GM21515 (cell line): ENCODE measurements around the gene SPINT1.
A peak's percentile ranks its signal among the peaks of the same experiment; 100 is the strongest.
"Not testable (repeated sequence)": the region's sequence is repeated elsewhere in the genome, so short reads cannot be mapped to it uniquely, and the experiment has no call there.

ENCODE experiments used
- ATAC-seq: cut with Tn5 transposase; IDR thresholded peaks from one replicate; pipeline ENCODE4 v1.9.1; 2021; ENCODE audit not compliant: unreplicated experiment

SPINT1 gene

DNA sequence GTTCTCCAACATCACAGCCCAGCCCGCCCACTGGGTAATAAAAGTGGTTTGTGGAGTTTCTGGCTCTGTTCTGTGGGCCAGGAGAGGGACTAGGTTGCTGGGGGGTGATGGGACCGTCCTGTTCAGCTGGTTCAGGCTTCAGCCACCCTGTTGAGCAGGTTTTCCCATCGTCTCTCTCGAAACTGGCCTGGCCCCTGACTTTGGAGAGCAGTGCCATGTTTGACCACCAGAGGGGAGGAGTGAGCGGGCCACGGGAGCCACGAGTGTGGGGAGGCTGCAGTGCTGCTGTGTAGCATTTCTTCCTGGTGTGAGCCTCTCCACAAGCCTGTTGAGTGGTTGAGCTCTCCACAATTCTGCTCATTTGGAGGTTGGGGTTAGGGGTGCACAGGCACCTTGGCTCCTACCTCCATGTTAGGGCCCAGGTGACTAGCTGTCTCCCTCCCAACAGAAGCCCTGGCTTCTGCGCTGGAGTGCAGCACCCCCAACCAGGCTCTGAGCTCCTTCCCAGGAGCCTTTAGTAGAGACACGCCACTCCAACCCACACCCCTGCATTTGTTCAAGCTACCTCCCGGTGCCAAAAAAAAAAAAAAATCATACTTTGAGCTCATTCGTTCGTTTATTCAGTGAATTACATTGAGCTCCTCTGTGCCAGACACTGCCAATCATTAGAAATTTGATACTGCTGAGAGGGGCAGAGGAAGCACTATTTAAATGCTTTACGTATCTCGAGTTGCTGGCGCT lies 13.9 kb downstream of the SPINT1 start:
- no peak for ATAC-seq

DNA sequence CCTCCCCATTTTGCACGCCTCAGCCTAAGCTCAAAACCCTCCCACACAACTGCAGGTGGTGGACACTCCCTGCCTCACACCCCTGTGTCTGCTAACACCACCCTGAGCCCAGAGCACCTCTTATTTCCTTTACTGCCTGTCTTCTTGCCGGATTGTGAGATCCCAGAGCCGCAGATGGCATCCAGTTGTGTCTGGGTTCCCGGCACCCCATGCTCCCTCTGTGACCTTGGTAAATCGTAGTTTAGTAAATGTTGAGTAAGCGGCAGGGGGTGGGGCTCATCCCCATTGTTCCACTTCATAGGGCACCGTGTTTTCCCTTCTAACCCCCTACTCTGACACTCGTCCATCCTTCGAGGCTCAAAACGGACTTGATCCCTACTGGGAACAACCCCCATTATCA lies 14.9 kb downstream of the SPINT1 start:
- no peak for ATAC-seq

DNA sequence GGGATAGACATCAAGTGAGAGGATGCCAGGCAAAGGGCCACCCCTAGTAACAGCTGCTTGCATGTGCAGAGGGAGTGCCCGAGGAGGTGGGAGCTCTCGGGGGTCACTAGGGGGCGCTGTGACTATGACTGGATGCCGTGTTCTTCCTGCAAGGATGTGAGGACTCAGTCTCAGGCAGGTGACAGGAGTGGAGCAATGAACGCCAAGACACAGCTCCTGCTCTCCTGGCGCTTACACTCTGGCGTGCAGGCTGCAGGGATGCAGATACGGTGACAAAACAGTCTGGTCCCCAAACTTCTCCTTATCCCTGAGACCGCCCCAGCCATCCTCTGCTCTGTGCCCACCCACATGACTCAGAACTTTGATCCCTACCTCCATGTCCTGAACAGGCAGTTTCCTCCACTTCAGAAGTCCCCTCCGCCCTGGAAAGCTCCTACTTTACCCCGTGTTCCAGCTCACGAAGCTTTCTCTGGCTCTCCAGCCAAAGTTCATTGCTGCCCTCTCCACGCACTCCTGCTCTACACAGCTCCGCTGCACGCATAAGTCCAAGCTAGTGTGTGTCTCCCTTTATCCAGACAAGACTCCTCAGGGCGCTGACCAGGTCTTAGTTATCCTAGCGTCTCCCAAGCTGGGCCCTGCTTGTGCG lies 15.5 kb downstream of the SPINT1 start:
- no peak for ATAC-seq

DNA sequence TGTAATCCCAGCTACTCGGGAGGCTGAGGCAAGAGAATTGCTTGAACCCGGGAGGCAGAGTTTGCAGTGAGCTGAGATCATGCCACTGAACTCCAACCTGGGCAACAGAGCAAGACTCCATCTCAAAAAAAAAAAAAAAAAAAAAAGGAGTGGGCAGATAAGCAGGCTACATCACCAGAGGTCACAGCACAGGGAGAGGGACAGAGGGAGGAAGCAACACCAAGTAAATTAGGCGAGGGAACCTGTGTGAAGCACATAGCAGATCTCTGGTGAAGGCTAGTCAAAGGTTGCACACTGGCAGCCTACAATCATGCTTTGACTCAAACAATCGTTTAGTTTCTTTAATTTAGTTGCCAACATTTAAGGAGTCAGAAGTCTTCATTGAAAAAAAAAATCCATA lies 17.3 kb downstream of the SPINT1 start:
- ATAC-seq, result not testable (repeated sequence)

DNA sequence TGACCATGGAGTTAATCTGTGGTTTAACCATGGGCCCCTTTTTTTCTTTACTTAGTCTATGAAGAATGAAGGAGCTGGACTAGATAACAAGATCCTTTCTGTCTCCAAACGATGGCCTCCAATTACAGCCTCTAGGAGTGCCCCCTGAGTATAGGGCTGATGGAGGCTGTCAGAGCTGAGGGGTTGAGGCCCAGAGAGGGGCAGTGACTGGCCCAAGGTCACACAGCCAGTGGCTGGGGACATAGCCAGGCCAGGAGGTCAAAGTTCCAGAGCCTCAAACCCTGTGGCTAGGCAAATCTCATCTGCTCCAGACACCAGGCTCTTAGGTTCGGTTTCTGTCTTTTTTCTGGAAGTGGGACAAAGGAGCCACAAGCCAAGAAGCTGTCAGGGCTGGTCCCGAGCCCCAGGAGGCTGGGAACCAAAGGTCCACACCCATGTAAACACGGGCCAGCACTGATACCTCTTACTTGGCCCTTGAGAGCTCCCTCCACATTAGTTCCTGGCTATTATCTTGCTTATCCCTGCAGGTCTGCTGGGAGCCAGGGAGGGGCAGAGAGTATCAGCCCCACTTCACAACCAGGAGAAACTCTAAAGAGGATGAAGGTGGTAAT lies 19.9 kb downstream of the SPINT1 start:
- no peak for ATAC-seq

DNA sequence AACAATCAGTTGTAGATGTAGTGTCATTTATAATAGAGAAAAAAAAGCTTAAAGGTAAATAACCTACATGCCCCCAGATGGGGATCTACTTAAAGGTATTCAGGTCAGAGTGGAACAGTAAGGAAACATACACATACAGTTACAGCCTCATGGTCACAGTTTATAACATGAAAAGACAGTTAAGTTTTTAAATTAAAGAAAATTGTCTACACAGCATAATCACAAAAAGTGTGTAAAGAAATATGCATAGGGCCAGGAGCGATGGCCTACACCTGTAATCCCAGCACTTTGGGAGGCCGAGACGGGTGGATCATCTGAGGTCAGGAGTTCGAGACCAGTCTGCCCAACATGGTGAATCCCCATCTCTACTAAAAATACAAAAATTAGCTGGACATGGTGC lies 23.4 kb downstream of the SPINT1 start:
- ATAC-seq, result no peak

DNA sequence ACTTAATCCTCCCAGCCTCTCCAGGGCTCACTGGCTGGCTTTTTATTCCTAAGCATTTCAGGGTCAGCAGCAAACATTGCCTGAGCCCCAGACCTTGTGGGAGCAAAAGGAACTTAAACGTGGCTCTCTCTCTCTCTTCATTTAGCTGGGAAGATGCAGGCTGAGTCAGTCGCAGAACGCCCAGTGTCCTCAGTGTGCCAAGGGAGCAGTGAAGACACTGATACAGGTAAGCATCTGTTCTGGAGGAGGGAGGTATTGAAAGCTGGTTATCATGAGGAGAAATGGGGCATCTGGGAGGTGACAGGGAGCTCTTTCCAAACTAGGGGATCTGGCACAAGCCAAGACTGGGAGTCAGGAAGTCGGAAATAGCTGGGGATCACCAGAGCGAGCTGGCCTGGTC lies 25.8 kb downstream of the SPINT1 start:
- no peak for ATAC-seq

DNA sequence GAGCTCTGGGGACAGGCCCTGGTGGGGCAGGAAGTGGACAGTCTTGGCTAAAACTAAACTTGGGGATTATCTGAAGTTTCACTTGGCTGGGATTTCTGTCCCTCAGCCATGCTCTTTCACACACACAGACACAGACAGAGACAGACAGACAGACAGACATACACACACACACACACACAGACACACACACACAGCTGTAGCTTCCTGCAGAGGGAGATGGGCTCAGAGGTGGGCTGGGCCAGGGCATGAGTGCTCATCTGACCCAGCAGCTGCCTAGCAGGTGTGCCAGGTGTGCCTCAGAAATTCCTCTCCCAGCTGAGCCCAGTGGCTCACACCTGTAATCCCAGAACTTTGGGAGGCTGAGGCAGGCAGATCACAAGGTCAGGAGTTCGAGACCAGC lies 26.9 kb downstream of the SPINT1 start:
- no peak for ATAC-seq

DNA sequence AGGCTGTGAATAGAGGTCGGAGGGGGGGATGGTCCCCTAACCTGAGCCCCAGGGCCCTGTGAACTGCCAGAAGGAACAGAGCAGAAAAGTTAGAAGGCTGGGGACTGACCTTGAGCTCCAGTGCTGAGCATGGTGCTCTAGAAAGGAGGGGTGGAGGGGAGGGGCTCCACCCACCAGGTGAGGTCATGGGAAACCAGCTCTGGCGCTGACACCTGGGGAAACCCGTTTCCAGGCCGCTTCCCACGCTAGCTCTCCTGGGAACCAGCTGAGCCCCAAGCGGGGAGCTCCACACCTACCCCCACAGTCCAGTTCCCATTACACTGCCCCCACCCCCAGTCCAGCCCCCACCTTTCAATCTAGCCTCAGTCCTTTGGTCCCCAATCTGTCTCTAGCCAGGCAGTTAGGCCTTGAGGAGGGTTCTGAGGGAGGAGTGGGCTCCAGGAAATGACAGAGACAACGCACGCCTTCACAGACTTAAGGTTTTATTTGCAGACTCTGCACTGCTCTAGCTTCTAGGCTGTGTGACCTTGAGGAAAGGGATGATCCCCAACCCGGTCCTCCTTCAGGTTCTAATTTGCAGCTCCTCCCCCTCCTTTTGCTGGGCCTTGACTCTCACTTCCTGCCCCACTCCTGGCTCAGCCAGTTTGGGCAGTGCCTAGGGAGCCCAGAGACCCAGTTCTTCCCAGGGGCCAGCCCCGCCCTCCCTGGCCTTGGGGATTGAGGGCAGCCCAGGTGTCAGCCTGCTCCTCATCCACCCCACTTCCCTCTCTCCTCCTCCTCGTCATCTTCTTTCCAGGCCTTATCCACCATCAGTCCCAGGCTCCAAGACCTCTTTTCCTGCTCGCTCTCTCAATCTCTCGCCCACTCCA lies 28.1 kb downstream of the SPINT1 start:
- ATAC-seq, result no peak

DNA sequence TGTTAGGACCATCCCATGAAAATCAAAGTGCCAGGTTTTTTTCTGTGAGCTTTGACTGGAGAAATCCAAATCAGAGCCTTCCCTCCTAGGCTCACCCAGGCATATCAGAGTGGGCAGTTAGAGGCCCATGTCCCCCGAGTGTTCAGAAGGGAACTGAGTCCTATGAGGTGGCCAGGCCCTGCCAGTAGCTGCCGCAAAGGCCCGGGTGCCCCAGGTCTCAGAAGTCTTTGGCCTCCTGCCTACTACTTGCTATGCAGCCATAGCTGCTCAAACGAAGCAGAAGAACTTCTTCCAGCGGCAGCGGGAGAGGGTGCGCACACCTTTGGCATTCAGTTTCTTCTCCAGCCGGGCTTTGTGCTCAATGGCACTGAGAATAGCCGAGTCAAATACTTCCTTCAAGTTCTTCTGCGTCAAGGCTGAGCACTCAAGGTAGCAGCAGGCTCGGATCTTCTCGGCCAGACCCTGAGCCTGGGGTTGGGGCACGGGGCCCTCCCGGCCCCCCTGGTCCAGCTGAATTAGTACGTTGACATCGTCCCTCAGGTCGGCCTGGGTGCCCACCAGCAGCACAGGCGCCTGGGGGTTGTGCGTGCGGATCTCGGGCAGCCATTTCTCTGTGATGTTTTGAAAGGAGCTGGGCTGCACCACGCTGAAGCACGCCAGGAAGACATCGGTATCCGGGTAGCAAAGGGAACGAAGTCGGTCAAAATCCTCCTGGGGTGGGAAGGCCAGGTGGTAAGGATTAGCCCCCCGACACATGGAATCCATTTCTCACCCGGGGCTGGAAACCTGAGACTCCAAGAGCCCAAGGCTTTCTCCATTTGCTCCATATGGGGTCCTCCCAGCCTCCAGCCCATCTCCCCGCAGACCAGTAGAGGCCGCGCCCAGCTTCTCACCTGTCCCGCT lies 29.2 kb downstream of the SPINT1 start:
- ATAC-seq, result no peak

DNA sequence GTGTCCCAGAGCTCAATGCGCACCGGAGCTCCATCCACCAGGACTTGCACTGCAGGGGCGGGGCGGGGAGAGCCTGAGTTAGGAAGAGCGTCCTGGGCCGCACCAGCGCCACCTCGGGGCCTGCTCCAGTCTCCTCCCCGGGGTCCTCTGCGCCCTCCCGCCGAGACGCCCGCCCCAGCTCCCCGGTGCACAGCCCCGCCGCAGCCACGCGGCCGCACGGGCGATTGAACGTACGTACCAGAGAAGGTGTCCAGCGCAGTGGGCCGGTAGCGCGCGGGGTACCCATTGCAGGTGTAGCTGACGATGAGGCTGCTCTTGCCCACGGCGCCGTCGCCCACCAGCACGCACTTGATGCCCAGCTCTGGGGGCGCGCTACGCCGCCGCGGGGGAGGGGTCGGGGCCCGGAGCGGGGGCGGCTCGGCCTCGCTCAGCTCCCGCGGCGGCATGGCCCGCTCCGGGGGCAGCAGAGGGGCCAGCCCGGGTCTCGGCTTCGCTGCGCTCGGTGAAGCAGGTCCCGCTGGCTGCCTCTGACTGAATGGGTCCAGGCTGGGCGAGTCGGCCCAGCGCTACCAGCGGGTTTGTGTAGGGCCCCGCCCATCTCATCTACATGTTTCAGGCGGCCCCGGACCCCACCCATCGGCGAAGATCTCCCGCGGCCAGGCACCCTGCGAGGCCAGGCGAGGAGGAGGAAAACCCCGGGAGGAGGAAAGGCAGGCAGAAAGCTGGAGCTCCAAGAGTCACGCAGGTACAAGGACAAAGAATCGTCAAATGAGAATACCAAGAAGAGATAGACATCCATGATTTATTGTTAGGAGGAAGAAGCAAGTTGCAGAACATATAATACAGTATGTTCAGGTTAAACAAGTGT lies 30.1 kb downstream of the SPINT1 start, which contains the start of gene RHOV:
RHOV (minus strand) TSS at position 541 of the 868 bp plus-strand sequence; CDS start at position 446, 95 bp downstream.
- peak; percentile 50 for ATAC-seq

DNA sequence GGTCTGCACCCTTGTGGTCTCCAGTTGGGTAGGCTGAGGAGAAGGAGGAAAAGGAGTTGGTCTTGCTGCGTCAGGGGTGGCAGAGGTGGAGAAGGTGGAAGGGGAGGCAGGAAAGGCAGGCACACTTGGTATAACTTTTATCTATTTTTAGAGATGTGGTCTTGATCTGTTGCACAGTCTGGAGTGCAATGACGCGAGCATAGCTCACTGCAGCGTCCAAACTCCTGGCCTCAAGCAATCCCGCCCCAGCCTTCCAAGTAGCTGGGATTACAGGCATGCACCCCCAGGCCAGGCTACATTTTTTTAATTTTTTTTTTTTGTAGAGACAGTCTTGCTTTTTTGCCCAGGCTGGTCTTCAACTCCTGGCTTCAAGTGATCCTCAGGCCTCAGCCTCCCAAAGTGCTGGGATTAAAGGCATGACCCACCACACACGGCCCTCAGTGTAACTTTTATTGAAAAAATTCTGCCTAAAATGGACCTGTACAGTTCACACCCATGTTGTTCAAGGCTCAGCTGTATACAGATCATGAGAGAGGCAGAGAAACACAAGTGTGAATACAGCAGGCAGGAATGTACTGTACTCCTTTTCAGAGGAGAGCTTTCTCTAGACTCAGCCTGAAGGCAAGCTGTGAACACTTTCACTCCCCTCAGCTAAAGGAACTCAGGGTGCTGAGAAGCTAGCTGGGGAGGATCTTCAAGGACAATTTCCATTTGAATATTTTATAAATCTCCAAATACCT lies 32.3 kb downstream of the SPINT1 start:
- ATAC-seq, result no peak

DNA sequence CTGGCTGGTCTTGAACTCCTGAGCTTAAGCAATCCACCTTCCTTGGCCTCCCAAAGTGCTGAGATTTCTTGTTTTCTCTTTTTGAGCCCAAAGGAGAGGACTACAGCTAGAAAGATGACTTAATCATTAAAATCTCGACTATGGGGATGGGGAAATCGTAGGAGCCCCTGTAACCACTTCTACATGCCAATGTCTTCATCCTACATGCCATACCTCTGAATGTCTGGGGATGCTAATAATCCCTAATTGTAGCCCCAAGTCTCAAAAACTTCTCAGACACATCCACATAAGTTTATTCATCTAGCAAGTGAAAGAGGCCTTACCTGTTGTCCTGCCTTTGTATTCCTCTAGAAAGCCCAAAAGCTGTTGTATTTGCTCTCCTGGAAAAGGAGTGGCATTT lies 33.8 kb downstream of the SPINT1 start:
- ATAC-seq, result no peak

DNA sequence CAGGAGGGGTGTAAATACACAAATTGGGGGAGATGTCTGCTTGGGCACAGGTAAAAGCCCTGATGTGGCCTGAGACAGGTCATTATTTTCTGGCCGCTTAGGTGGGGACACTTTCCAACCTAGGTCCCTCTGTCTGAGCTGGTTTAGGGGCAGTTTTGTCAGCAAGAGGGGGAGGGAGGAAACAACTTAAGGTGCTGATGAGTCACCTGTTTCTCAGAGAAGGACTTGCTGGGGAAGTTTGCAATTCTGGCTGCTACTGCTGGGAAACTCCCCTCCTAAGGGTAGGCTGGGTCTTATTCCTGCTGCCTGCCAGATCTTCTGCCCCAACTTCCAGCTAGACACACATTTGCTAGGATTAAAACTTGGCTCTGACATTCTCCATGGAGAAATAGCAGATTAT lies 34.9 kb downstream of the SPINT1 start:
- ATAC-seq, result no peak

DNA sequence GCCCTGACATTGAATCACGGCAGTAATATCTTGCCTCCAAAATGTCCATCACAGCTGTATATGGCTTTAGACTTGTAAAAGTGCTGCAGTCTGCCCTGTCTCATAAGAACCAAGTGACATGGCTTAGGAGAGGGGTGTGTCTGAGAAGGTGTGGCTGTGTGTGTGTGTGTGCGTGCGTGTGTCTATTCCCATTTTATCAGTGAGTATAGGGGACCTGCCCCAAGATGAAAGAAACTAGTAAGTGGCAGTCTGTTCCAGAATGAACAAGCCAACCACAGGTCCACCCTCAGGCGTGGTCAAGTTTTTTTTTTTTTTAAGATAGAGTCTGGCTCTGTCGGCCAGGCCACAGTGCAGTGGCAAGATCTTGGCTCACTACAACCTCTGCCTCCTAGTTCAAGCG lies 35.8 kb downstream of the SPINT1 start:
- ATAC-seq, result no peak

DNA sequence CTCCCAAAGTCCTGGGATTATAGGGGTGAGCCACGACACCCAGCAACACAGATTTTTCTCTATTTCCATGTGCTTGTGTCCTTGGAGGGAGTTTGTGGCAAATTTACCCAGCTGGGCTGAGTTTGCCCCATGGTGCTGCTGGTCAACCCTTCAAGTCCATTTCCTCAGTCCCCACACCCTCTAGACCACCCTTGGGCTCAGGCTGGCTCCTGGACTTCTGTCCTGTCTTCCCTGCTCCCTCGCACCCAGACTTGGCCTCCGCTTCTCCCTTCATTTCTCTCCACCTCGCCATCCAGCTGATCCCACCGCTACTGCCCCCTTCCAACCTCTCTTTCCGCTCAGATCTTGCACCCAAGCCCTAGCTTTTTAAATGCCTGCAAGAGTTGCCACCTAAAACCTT lies 37.5 kb downstream of the SPINT1 start:
- ATAC-seq, result no peak

DNA sequence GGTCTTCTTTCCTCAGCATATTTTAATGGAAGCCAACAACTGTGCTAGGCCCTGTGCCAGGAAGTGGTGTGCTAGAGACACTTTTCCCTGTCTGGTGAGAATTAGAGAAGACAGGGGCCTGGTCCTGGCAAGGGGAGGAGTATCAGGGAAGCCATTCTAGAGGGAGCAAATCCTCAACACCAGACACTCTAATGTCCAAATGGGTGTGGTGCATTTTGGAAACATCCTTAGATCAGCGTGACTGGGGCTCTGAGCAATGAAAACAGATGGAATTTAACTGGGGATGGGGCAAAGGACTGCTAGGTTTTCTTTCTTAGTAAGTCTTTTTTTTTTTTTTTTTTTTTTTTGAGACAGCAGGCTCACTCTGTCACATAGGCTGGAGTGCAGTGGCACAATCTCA lies 42.7 kb downstream of the SPINT1 start:
- ATAC-seq, result no peak

DNA sequence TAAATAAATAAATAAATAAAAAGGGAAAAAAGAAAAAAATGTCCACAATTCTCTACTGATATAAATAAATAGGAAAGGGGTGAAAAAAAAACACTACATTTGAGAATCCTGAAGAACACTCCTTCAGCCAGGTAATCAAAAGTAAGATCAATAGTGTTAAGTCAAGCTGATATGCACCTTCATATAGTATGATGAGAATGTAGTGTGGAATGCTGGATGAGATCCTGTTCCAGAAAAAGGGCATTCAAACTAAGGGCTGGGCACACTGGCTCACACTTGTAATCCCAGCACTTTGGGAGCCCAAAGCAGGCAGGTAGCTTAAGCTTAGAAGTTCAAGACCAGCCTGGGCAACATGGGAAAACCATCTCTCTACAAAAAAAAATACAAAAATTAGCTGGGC lies 45.3 kb downstream of the SPINT1 start:
- ATAC-seq, result no peak

DNA sequence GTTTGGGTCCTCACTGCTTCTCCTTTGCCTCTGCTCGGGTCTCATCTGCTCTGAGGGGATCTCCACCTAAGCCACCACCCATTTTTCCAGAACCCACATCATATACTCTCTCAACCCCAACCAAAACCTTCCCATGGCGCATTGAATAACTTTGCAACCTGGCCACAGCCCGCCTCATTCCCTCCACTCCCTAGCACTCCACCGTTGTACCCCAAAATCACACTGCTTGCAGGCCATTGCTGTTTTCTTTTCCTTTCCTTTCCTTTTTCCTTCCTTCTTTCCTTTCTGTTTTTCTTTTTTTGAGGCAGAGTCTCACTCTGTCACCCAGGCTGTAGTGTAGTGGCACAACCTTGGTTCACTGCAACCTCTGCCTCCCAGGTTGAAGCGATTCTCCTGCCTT lies 47.3 kb downstream of the SPINT1 start:
- no peak for ATAC-seq
